ENCODE results near the gene GDPD4. TPM values are rescaled to one million over a fixed set of nuclear protein-coding genes. Genes with fewer than 3 reads are reported as not detected.

Gene GDPD4
- total RNA-seq, 1 donor from 2014 or later: not detected

DNA sequence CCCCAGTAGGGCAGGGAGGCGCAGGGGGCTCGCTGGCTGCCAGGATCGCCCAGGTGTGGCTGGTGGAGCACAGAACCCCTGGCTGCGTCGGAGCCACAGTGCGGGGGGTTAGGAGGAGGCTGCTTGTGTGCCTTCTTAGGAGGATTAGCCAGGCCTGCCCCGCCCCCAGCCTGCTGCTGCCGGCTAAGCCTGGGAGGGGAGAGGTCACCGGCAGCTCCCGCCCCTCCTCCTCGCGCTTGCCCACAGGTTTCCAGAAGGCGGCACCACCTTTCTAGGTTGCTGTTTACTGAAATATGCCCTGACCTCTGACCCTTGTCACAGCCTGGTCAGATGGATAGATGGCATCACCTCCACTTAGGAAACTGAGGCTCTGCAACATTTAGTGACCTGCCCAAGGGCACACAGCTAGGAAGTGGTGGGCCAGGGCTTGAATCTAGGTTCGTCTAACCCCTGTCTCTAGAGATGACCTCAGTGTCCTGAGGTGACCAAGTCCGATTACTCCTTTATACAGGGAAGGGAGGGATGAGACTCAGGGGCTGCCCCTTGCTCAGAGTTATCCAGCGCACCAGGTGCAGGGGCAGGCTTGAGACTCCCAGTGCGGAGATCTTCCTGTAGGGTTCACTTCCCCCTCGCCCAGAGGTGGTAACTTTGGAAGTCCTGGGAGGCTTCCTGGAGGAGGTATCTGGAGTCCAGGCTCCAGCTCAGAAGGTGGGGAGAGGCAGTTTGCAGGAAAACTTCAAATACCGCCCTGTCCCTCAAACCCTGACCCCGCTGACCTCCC, 129.4 kb downstream of the GDPD4 start:
- H3K4me3 Mint-ChIP-seq (ENCODE audit: low read depth): no peak overlapping the region
- DNase-seq (ENCODE audit: low spot score, unreplicated experiment): peak; percentile 37
- TF ChIP-seq, protein P1, sequence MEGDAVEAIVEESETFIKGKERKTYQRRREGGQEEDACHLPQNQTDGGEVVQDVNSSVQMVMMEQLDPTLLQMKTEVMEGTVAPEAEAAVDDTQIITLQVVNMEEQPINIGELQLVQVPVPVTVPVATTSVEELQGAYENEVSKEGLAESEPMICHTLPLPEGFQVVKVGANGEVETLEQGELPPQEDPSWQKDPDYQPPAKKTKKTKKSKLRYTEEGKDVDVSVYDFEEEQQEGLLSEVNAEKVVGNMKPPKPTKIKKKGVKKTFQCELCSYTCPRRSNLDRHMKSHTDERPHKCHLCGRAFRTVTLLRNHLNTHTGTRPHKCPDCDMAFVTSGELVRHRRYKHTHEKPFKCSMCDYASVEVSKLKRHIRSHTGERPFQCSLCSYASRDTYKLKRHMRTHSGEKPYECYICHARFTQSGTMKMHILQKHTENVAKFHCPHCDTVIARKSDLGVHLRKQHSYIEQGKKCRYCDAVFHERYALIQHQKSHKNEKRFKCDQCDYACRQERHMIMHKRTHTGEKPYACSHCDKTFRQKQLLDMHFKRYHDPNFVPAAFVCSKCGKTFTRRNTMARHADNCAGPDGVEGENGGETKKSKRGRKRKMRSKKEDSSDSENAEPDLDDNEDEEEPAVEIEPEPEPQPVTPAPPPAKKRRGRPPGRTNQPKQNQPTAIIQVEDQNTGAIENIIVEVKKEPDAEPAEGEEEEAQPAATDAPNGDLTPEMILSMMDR (IDR thresholded peaks at IDR 0.05; ENCODE audit: unreplicated experiment): no peak
- peaks cover 3% of the 10 kb centered on the region for H3K27me3 Mint-ChIP-seq
- no peak overlapping the region for H3K27ac Mint-ChIP-seq
- H3K4me1 Mint-ChIP-seq (ENCODE audit: low read depth): peaks cover 25% of the 10 kb centered on the region
- no peaks in the 10 kb centered on the region for H3K9me3 Mint-ChIP-seq (ENCODE audit: low read depth)
- H3K36me3 Mint-ChIP-seq (ENCODE audit: insufficient read depth): no peaks in the 10 kb centered on the region

DNA sequence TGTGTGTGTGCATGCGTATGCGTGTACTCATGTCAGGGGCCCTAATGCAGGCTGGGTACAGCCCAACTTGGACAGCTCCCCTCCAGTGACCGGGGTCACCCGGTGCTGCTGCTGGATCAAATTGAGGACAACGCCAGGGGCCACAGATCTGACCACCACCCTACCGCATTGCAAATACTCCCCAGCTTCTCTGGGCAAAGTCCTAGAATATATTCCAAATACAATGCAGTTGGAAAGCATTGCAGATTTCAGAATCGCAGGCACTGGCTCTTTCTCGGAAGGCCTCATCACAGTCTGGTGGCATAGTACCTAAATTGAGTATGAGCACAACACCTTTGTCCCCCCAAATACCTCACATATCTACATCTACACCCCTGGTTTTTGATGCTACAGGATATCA, 130.2 kb downstream of the GDPD4 start:
- H3K4me1 Mint-ChIP-seq (ENCODE audit: low read depth): peaks cover 25% of the 10 kb centered on the region
- TF ChIP-seq, protein P1 (IDR thresholded peaks at IDR 0.05; ENCODE audit: unreplicated experiment): no peak
- no peaks in the 10 kb centered on the region for H3K9me3 Mint-ChIP-seq (ENCODE audit: low read depth)
- H3K4me3 Mint-ChIP-seq (ENCODE audit: low read depth): no peak overlapping the region
- peaks cover 3% of the 10 kb centered on the region for H3K27me3 Mint-ChIP-seq
- no peaks in the 10 kb centered on the region for H3K36me3 Mint-ChIP-seq (ENCODE audit: insufficient read depth)
- DNase-seq (ENCODE audit: low spot score, unreplicated experiment): no peak
- no peak overlapping the region for H3K27ac Mint-ChIP-seq

DNA sequence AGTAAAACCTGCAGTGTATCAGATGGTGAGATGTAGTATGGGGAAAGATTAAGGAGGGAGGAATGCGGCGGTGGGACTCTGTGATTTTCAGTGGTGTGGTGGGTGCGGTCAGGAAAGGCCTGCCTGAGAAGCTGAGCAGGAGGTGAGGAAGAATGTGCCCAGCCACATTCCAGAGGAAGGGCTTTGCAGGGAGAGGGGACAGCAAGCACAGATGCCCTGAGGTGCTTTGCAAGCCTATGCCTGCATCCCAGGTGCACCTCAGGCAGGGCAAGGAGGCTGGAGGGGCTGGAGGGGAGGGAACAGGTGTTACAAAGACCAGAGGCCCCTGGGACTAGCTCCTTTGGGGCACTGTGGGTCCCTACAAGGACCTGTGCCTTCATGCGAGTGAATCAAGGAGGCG, 131.4 kb downstream of the GDPD4 start:
- Mint-ChIP-seq H3K9me3 (ENCODE audit: low read depth) (no peaks in the 10 kb centered on the region), H3K27me3 (peaks cover 3% of the 10 kb centered on the region), H3K36me3 (ENCODE audit: insufficient read depth) (no peaks in the 10 kb centered on the region), H3K4me1 (ENCODE audit: low read depth) (peaks cover 25% of the 10 kb centered on the region), H3K27ac (peak overlapping the region; percentile 62), H3K4me3 (ENCODE audit: low read depth) (no peak overlapping the region)
- no peak for DNase-seq (ENCODE audit: low spot score, unreplicated experiment)
- TF ChIP-seq, protein P1 (IDR thresholded peaks at IDR 0.05; ENCODE audit: unreplicated experiment): no peak

DNA sequence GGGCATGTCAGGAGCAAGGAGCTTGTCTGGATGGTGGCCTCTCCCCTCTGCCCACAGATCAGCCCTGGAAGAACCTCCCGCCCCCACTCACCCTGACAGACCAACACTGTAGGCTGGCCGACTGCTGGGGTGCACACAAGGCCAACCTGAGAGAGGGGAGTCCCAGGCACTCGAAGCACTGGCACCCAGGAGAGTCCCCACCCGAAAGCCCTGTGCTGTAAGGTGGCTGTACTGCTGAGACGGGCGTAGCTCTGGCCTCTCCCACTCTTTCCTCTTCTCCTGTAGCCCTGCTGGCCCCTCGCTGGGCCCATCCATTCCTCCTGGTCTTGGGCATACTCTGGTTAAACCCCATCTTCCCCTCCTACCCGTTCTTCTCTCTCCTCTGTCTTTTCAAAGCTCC, 133.7 kb downstream of the GDPD4 start:
- TF ChIP-seq, protein P1 (IDR thresholded peaks at IDR 0.05; ENCODE audit: unreplicated experiment): no peak
- Mint-ChIP-seq H3K27ac (no peak overlapping the region), H3K4me1 (ENCODE audit: low read depth) (peaks cover 14% of the 10 kb centered on the region), H3K27me3 (peaks cover 3% of the 10 kb centered on the region), H3K36me3 (ENCODE audit: insufficient read depth) (no peaks in the 10 kb centered on the region), H3K9me3 (ENCODE audit: low read depth) (no peaks in the 10 kb centered on the region), H3K4me3 (ENCODE audit: low read depth) (no peak overlapping the region)
- DNase-seq (ENCODE audit: low spot score, unreplicated experiment): no peak

DNA sequence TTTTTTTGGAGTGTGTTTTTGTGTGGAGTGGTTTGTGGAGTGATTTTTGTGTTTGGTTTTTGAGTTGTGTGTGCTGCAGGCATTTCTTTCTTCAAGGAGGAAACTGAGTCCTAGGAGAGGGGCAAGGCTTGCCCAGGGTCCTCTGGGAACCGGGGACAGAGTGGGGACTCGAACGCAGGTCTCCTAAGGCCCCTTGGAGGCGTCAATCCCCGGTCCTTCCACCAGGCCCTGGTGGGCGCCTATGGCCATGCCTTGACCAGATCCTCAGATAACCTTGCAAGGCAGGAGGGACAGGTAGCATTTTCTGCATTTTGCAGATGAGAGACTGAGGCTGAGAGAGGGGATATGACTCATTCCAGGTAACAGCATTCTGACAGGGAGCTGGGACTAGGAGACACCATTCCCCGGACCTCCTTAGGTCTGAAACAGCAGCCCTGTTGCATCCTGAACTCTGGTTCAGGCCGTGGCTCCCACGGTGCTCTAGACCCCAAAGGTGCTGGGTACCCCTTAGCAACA, 134.3 kb downstream of the GDPD4 start:
- Mint-ChIP-seq H3K4me3 (ENCODE audit: low read depth) (no peak overlapping the region), H3K4me1 (ENCODE audit: low read depth) (peaks cover 13% of the 10 kb centered on the region), H3K27ac (no peak overlapping the region), H3K9me3 (ENCODE audit: low read depth) (no peaks in the 10 kb centered on the region), H3K27me3 (peaks cover 3% of the 10 kb centered on the region), H3K36me3 (ENCODE audit: insufficient read depth) (no peaks in the 10 kb centered on the region)
- DNase-seq (ENCODE audit: low spot score, unreplicated experiment): no peak
- TF ChIP-seq, protein P1 (IDR thresholded peaks at IDR 0.05; ENCODE audit: unreplicated experiment): no peak

Other genes with a start within 250 kb of the GDPD4 start
- gene CAPN5, start 234.7 kb downstream of the GDPD4 start, total RNA-seq: 9.5 and 10.9 TPM in 2 replicates
- not detected in 2 replicates for gene OMP, start 198.8 kb downstream of the GDPD4 start, total RNA-seq
- 5.3 and 5.7 TPM in 2 replicates for gene MYO7A, start 173.4 kb downstream of the GDPD4 start, total RNA-seq
- gene PAK1, start 172.4 kb upstream of the GDPD4 start, total RNA-seq: 127 and 141 TPM in 2 replicates